GM12878 (cell line): ENCODE data around the gene CRYL1. TPM values are rescaled to one million over a fixed set of nuclear protein-coding genes. Genes with fewer than 3 reads are reported as not detected.

Source experiments
- ATAC-seq: fragments of 200-7000 bp; cut with Tn5 transposase; 3 replicates; pipeline ENCODE4 v1.9.1; 2020; ENCODE audit warnings: mild to moderate bottlenecking, moderate library complexity
- BruUV-seq: library from RNA; stranded (reverse); fragments of 400-500 nt; replicated peaks from 2 replicates; lab custom pipeline; 2021; lab: Mats Ljungman, UMichigan
- CTCF ChIA-PET: fragments of 300-600 bp; sonication (Branson Sonifier 250); formaldehyde crosslinking; extraction: SDS; loops from one replicate; lab custom pipeline; 2021; ENCODE audit warnings: inconsistent platforms; lab: Yijun Ruan, JAX
- POLR2A ChIA-PET: fragments of 350-600 bp; formaldehyde crosslinking; extraction: SDS; loops from one replicate; lab custom pipeline; 2021; ENCODE audit warnings: inconsistent platforms; lab: Charles Lee
- RAD21 ChIA-PET: fragments of 300-600 bp; sonication (Branson Sonifier 250); formaldehyde crosslinking; loops from one replicate; lab custom pipeline; 2023; ENCODE audit warnings: antibody characterized with exemption; ENCODE audit not compliant: unreplicated experiment; lab: Charles Lee
- SMC1A ChIA-PET: fragments of 300-600 bp; sonication (Branson Sonifier 250); formaldehyde crosslinking; loops from one replicate; lab custom pipeline; 2023; ENCODE audit not compliant: unreplicated experiment, uncharacterized antibody; lab: Charles Lee
- DNase-seq: peaks from one replicate; pipeline ENCODE4 v3.0.0-alpha.2; 2011; ENCODE audit warnings: low read depth, low spot score
- FAIRE-seq: peaks from 3 replicates; lab custom pipeline; 2011; peaks lifted over from hg19 to GRCh38; lab: Jason Lieb, UNC
- H2AFZ ChIP-seq: 2 replicates; pipeline ENCODE4 v1.6.0; 2011; ENCODE audit warnings: low read depth, low read length, control low read depth; ENCODE audit not compliant: control insufficient read depth
- H3K27ac ChIP-seq: 2 replicates; pipeline ENCODE4 v1.5.1; 2011; ENCODE audit warnings: control low read depth; ENCODE audit not compliant: control insufficient read depth, insufficient read depth
- H3K27me3 ChIP-seq, 2 experiments: replicated peaks in 1 of 2; 2 replicates each; pipeline versions ENCODE4 v1.6.0 to v1.6.1; 2011; ENCODE audit warnings: low read length in 1 of 2; ENCODE audit not compliant: control insufficient read depth in 2 of 2, insufficient read depth in 2 of 2
- H3K36me3 ChIP-seq, 2 experiments: 2 replicates each; pipeline ENCODE4 v1.5.1; 2011; ENCODE audit warnings: low read length in 1 of 2; ENCODE audit not compliant: control insufficient read depth in 2 of 2, insufficient read depth in 2 of 2
- H3K4me1 ChIP-seq: 2 replicates; pipeline ENCODE4 v1.6.1; 2011; ENCODE audit warnings: mild to moderate bottlenecking, low read length, moderate library complexity, mixed read lengths; ENCODE audit not compliant: control insufficient read depth, insufficient read depth
- H3K4me2 ChIP-seq: 2 replicates; pipeline ENCODE4 v1.6.0; 2011; ENCODE audit warnings: control low read depth; ENCODE audit not compliant: control insufficient read depth, insufficient read depth
- H3K4me3 ChIP-seq: fragments of 200-600 bp; sonication (generic); 2 replicates; pipeline ENCODE4 v1.5.1; 2016
- H3K79me2 ChIP-seq: 2 replicates; pipeline ENCODE4 v1.6.0; 2011; ENCODE audit warnings: low read length; ENCODE audit not compliant: control insufficient read depth, insufficient read depth
- H3K9ac ChIP-seq: 2 replicates; pipeline ENCODE4 v1.8.0; 2011; ENCODE audit warnings: low read length, control low read depth, mixed read lengths; ENCODE audit not compliant: control insufficient read depth, insufficient read depth
- H3K9me3 ChIP-seq: replicated peaks from 3 replicates; pipeline ENCODE4 v1.5.1; 2011; ENCODE audit warnings: mild to moderate bottlenecking, low read length; ENCODE audit not compliant: control insufficient read depth, insufficient read depth
- H4K20me1 ChIP-seq: 2 replicates; pipeline ENCODE4 v1.6.0; 2011; ENCODE audit not compliant: control insufficient read depth, insufficient read depth
- CBX3 ChIP-seq: fragments of 200-600 bp; sonication (generic); IDR thresholded peaks from 2 replicates; pipeline ENCODE4 v1.6.1; 2016; ENCODE audit warnings: low read depth, borderline replicate concordance
- E2F4 ChIP-seq: IDR thresholded peaks from 2 replicates; pipeline ENCODE4 v1.6.1; 2012; ENCODE audit warnings: low read depth, low read length, improper control_type of control experiment
- EED ChIP-seq: sonication (generic); IDR thresholded peaks from 2 replicates; pipeline ENCODE4 v1.6.1; 2016; ENCODE audit warnings: antibody characterized with exemption, low read depth
- EZH2 ChIP-seq: IDR thresholded peaks from 2 replicates; pipeline ENCODE4 v1.6.1; 2012; ENCODE audit warnings: low read depth, mild to moderate bottlenecking, control low read depth, inconsistent platforms, low read length, borderline replicate concordance; ENCODE audit not compliant: control insufficient read depth
- HDAC2 ChIP-seq: fragments of 200-600 bp; sonication (generic); IDR thresholded peaks from 2 replicates; pipeline ENCODE4 v1.6.1; 2017
- MYB ChIP-seq: fragments of 150-350 bp; IDR thresholded peaks from 2 replicates; pipeline ENCODE4 v1.6.1; 2014; ENCODE audit warnings: mild to moderate bottlenecking, low read depth, low read length, borderline replicate concordance
- NFXL1 ChIP-seq: fragments of 450-650 bp; IDR thresholded peaks from 2 replicates; pipeline ENCODE4 v1.6.1; 2017; ENCODE audit warnings: antibody characterized with exemption, mild to moderate bottlenecking, borderline replicate concordance
- PML ChIP-seq: IDR thresholded peaks from 2 replicates; pipeline ENCODE4 v1.6.1; 2012; ENCODE audit warnings: low read length, inconsistent platforms
- RFX5 ChIP-seq: IDR thresholded peaks from 2 replicates; pipeline ENCODE4 v1.6.1; 2011; ENCODE audit warnings: low read depth, low read length, improper control_type of control experiment
- RUNX3 ChIP-seq: IDR thresholded peaks from 2 replicates; pipeline ENCODE4 v1.6.1; 2012; ENCODE audit warnings: low read length, inconsistent platforms
- SIN3A ChIP-seq: IDR thresholded peaks from 2 replicates; pipeline ENCODE4 v1.6.1; 2012; ENCODE audit warnings: low read depth, low read length, improper control_type of control experiment
- SMAD1 ChIP-seq: fragments of 450-650 bp; IDR thresholded peaks from 2 replicates; pipeline ENCODE4 v1.6.1; 2018; ENCODE audit warnings: mild to moderate bottlenecking, low read depth; ENCODE audit not compliant: partially characterized antibody
- WGBS: methylation state at CpG from one replicate; pipeline ENCODE4 v1.1.6; 2016; ENCODE audit warnings: low lambda C conversion rate; ENCODE audit not compliant: insufficient replicate concordance, insufficient coverage; ENCODE audit errors: missing lambda C conversion rate; 5-methylcytosine and 5-hydroxymethylcytosine counted together
- in situ Hi-C: fragments of 300-500 bp; cut with MboI; formaldehyde crosslinking; loops from 9 replicates; pipeline ENCODE4 v1.14.3; 2018; ENCODE audit warnings: mixed read lengths
- intact Hi-C: fragments of 100-400 bp; cut with micrococcal nuclease; formaldehyde crosslinking; loops from one replicate; pipeline ENCODE4 v1.14.2; 2022; ENCODE audit not compliant: unreplicated experiment
- polyA plus RNA-seq, 11 experiments: library from polyadenylated mRNA; depleted of rRNA in 4 of 11; unstranded in 6 of 11; stranded (reverse) in 5 of 11; fragments of >200 nt; fragmentation: Nextera tagmentation in 4 of 11; fragmentation: Illumina TruSeq in 1 of 11; extraction: Ambion mirVana in 4 of 11; extraction: Trizol in 1 of 11; gene quantifications; 1 replicate in 1 of 11; 2 replicates in 10 of 11; pipeline versions ENCODE4 v1.2.1 to v1.2.3, GENCODE V29; 2011 to 2016; ENCODE audit warnings: inconsistent platforms in 2 of 11, missing spikeins in 2 of 11, low read depth in 1 of 11
- total RNA-seq, 4 experiments: library from RNA; depleted of rRNA in 3 of 4; stranded (reverse); fragments of >200 nt in 3 of 4; fragmentation: Illumina TruSeq in 1 of 4; extraction: Trizol in 1 of 4; gene quantifications; 2 replicates each; pipeline versions ENCODE4 v1.2.1 to v1.2.3, GENCODE V29; 2013 to 2021

CRYL1 gene
- total and polyA plus RNA-seq, 10 of the 15 experiments (the other 5 are each of a cell fraction or from before 2014, with no cell fraction given) = 5.5 to 36.7 (median 12.2) TPM

GRCh38 chr13:20431687-20432384 is 93.8 kb downstream of the CRYL1 start:
- in situ Hi-C loops (no loop called here), intact Hi-C loops (no loop called here)
- no peak for FAIRE-seq
- no peak overlapping the region for H3K27ac ChIP-seq
- no peaks in the 10 kb centered on the region for H4K20me1 ChIP-seq
- POLR2A ChIA-PET = no interaction called here
- no peak for ATAC-seq
- H3K27me3 ChIP-seq = no peaks in the 10 kb centered on the region
- H3K36me3 ChIP-seq = no peaks in the 10 kb centered on the region
- H3K9me3 ChIP-seq = no peaks in the 10 kb centered on the region; the same call in 2 of the 3 replicates
- peaks cover 4% of the 10 kb centered on the region; the same call in 1 of the 2 replicates for H3K4me1 ChIP-seq
- H3K4me2 ChIP-seq = no peak overlapping the region
- BruUV-seq = no TSS peak
- WGBS = 89% methylated on average over 15 of the region's 15 CpGs
- CTCF ChIA-PET = no interaction called here
- DNase-seq = no peak
- TF ChIP-seq RUNX3 (no peak), CBX3 (no peak), EZH2 (no peak), RFX5 (no peak), E2F4 (no peak), MYB (no peak), PML (no peak), EED (no peak), NFXL1 (no peak), SMAD1 (no peak), SIN3A (no peak), HDAC2 (no peak)
- TF ChIP-seq, all 136 proteins: peak for 0
- RAD21 ChIA-PET = no interaction called here
- Histone ChIP-seq H3K4me3 (no peak overlapping the region), H3K79me2 (no peaks in the 10 kb centered on the region), H2AFZ (no peak overlapping the region), H3K9ac (no peak overlapping the region)
- SMC1A ChIA-PET = no interaction called here
